ENCODE data around the gene DMRT1. TPM values are rescaled to one million over a fixed set of nuclear protein-coding genes. Genes with fewer than 3 reads are reported as not detected.
"Not testable (repeated sequence)": the region's sequence is repeated elsewhere in the genome, so short reads cannot be mapped to it uniquely, and the experiment has no call there.

Gene DMRT1
- total RNA-seq, 1 experiment from 2014 or later = 0.47 TPM

DNA sequence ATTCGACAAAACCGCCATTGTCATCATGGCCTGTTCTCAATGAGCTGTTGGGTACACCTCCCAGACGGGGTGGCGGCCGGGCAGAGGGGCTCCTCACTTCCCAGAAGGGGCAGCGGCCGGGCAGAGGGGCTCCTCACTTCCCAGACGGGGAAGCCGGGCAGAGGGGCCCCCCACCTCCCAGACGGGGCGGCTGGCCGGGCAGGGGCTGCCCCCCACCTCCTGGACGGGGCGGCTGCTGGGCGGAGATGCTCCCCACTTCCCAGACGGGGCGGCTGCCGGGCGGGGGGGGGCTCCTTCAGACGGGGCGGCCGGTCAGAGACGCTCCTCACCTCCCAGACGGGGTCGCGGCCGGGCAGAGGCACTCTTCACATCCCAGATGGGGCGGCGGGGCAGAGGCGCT is 20.0 kb downstream of the DMRT1 start:
- H3K4me2 ChIP-seq (ENCODE audit: low read length); H3K27me3 ChIP-seq (ENCODE audit: insufficient read depth, low read length); H3K9me2 ChIP-seq (ENCODE audit: insufficient read depth); BruUV-seq (replicated peaks); DNase-seq (ENCODE audit: low read depth, low spot score); intact Hi-C loops (cut with micrococcal nuclease); H3K36me3 ChIP-seq (ENCODE audit: control insufficient read depth in 1 of 2, insufficient read depth in 2 of 2, low read length in 2 of 2); H3K27ac ChIP-seq (ENCODE audit: low read depth, low read length); H4K20me1 ChIP-seq (ENCODE audit: insufficient read depth); ATAC-seq; POLR2A ChIA-PET; H2AFZ ChIP-seq (ENCODE audit: low read depth, low read length, poor library complexity, severe bottlenecking); H3K79me2 ChIP-seq (ENCODE audit: insufficient read depth, low read length); H3K9me3 ChIP-seq (ENCODE audit: control insufficient read depth in 1 of 2, insufficient read depth in 1 of 2, low read depth in 1 of 2, low read length in 2 of 2); H3K4me3 ChIP-seq (replicated peaks in 1 of 2; ENCODE audit: low read depth in 1 of 2, low read length in 2 of 2); H3K4me1 ChIP-seq (ENCODE audit: control insufficient read depth in 1 of 2, insufficient read depth in 2 of 2, low read length in 2 of 2); RAD21 ChIA-PET (ENCODE audit: low non-redundant PET in 1 of 2, low total read pairs in 2 of 2, uncharacterized antibody in 2 of 2, unreplicated experiment in 2 of 2); CTCF ChIA-PET; H3K9ac ChIP-seq (ENCODE audit: low read length): not testable (repeated sequence)

DNA sequence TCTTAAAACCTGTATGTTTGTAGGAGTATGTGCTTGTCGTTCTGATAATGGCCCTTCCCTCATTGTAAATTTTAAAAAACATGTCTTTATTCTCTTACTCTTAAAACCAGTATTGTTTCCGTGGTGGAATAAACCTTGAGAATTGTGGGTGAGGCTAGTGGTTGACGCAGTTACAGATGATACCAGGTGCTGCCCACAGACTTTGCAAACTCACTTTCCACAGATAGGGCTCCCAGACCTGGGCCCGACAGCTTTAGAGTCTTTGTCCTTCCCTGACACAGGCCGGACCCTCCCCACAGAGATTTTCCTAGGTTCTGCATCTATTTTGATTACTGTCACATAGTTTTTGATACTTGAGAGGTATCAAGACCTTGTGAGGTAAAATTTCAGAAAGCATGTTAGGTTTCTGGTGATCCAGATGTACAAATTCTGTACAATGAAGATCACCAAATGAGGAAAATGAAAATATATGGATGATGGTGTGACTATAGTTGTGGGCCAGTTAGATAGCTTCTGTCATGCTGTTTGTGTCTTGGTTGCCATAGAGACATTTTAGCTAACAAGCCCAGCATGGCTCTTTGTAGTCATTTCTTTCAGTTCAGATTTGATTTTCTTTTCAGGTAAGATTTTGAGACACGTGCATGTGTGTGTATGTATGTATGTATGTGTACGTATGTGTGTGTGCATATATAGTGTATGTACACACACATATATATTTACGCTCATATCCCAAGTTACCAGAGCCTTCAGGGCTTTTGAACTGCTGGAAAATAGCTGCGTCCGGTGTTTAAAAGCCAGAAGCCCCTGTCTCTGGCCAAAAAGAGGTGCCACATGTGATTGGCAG is 33.8 kb downstream of the DMRT1 start:
- no TSS peak for BruUV-seq (replicated peaks)
- ATAC-seq = no peak

More for the DNA sequence above, 33.8 kb downstream of the DMRT1 start:
- H3K27me3 ChIP-seq (ENCODE audit: insufficient read depth, low read length) = no peaks in the 10 kb centered on the region
- no peak overlapping the region for H3K4me3 ChIP-seq (replicated peaks in 1 of 2; ENCODE audit: low read depth in 1 of 2, low read length in 2 of 2)
- H3K79me2 ChIP-seq (ENCODE audit: insufficient read depth, low read length) = no peaks in the 10 kb centered on the region
- H4K20me1 ChIP-seq (ENCODE audit: insufficient read depth) = no peaks in the 10 kb centered on the region
- H3K27ac ChIP-seq (ENCODE audit: low read depth, low read length) = no peak overlapping the region
- ChIA-PET POLR2A (no interaction called here), RAD21 (ENCODE audit: low non-redundant PET in 1 of 2, low total read pairs in 2 of 2, uncharacterized antibody in 2 of 2, unreplicated experiment in 2 of 2) (no interaction called here), CTCF (no interaction called here)
- no peaks in the 10 kb centered on the region for H3K9me2 ChIP-seq (ENCODE audit: insufficient read depth)
- H3K9ac ChIP-seq (ENCODE audit: low read length) = no peak overlapping the region
- intact Hi-C loops (cut with micrococcal nuclease) = no loop called here
- H3K4me1 ChIP-seq (ENCODE audit: control insufficient read depth in 1 of 2, insufficient read depth in 2 of 2, low read length in 2 of 2) = no peaks in the 10 kb centered on the region
- H3K4me2 ChIP-seq (ENCODE audit: low read length) = no peak overlapping the region
- no peak for DNase-seq (ENCODE audit: low read depth, low spot score)
- TF ChIP-seq, protein P1, sequence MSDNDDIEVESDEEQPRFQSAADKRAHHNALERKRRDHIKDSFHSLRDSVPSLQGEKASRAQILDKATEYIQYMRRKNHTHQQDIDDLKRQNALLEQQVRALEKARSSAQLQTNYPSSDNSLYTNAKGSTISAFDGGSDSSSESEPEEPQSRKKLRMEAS (IDR thresholded peaks at IDR 0.05) = no peak
- TF ChIP-seq, protein P2, sequence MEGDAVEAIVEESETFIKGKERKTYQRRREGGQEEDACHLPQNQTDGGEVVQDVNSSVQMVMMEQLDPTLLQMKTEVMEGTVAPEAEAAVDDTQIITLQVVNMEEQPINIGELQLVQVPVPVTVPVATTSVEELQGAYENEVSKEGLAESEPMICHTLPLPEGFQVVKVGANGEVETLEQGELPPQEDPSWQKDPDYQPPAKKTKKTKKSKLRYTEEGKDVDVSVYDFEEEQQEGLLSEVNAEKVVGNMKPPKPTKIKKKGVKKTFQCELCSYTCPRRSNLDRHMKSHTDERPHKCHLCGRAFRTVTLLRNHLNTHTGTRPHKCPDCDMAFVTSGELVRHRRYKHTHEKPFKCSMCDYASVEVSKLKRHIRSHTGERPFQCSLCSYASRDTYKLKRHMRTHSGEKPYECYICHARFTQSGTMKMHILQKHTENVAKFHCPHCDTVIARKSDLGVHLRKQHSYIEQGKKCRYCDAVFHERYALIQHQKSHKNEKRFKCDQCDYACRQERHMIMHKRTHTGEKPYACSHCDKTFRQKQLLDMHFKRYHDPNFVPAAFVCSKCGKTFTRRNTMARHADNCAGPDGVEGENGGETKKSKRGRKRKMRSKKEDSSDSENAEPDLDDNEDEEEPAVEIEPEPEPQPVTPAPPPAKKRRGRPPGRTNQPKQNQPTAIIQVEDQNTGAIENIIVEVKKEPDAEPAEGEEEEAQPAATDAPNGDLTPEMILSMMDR (IDR thresholded peaks at IDR 0.05 in 2 of 3, conservative IDR thresholded peaks at IDR 0.05 in 1 of 3; ENCODE audit: borderline replicate concordance in 1 of 3, insufficient read depth in 1 of 3, low read depth in 2 of 3, low read length in 2 of 3) = no peak
- no peak for TF ChIP-seq YY1 (IDR thresholded peaks at IDR 0.05; ENCODE audit: extremely low read depth, insufficient replicate concordance, low read depth, low read length)
- TF ChIP-seq CBX3 (IDR thresholded peaks at IDR 0.05; ENCODE audit: low read depth) = no peak
- no peak for TF ChIP-seq ZFX (IDR thresholded peaks at IDR 0.05)
- no peak for TF ChIP-seq EZH2 (IDR thresholded peaks at IDR 0.05)
- no peak for TF ChIP-seq ELF1 (IDR thresholded peaks at IDR 0.05; ENCODE audit: borderline replicate concordance, low read depth)
- TF ChIP-seq EZH2phosphoT487 (IDR thresholded peaks at IDR 0.05; ENCODE audit: borderline replicate concordance) = no peak
- H3K36me3 ChIP-seq (ENCODE audit: control insufficient read depth in 1 of 2, insufficient read depth in 2 of 2, low read length in 2 of 2) = no peaks in the 10 kb centered on the region
- H2AFZ ChIP-seq (ENCODE audit: low read depth, low read length, poor library complexity, severe bottlenecking) = no peak overlapping the region
- no peaks in the 10 kb centered on the region for H3K9me3 ChIP-seq (ENCODE audit: control insufficient read depth in 1 of 2, insufficient read depth in 1 of 2, low read depth in 1 of 2, low read length in 2 of 2)
